H9 (cell line): ENCODE measurements around the gene RALGAPA1. TPM values are rescaled to one million over a fixed set of nuclear protein-coding genes. Genes with fewer than 3 reads are reported as not detected.
A peak's percentile ranks its signal among the peaks of the same experiment; 100 is the strongest.

Source experiments
- DNase-seq: peaks from one replicate; pipeline ENCODE4 v3.0.0-alpha.2; 2017
- H2AFZ ChIP-seq: one replicate; pipeline ENCODE4 v1.6.1; 2013; ENCODE audit warnings: mild to moderate bottlenecking, low read length, control low read depth, moderate library complexity
- H2AK5ac ChIP-seq: 2 replicates; pipeline ENCODE4 v1.6.1; 2013; ENCODE audit warnings: low read length, control low read depth, mixed read lengths; ENCODE audit not compliant: insufficient read length
- H2BK120ac ChIP-seq: one replicate; pipeline ENCODE4 v1.6.1; 2013; ENCODE audit warnings: low read depth, mild to moderate bottlenecking, low read length, control low read depth, inconsistent platforms; ENCODE audit not compliant: poor library complexity, severe bottlenecking
- H2BK12ac ChIP-seq: 2 replicates; pipeline ENCODE4 v1.6.1; 2013; ENCODE audit warnings: low read length, control low read depth, mixed read lengths, low read depth; ENCODE audit not compliant: insufficient read length
- H2BK15ac ChIP-seq: 2 replicates; pipeline ENCODE4 v1.6.1; 2013; ENCODE audit warnings: low read depth, low read length, control low read depth
- H2BK20ac ChIP-seq: one replicate; pipeline ENCODE4 v1.6.1; 2013; ENCODE audit warnings: low read depth, mild to moderate bottlenecking, low read length, control low read depth, inconsistent platforms; ENCODE audit not compliant: poor library complexity, severe bottlenecking
- H2BK5ac ChIP-seq: 2 replicates; pipeline ENCODE4 v1.6.1; 2013; ENCODE audit warnings: low read length, control low read depth, mixed read lengths; ENCODE audit not compliant: insufficient read length
- H3K14ac ChIP-seq: 2 replicates; pipeline ENCODE4 v1.6.1; 2013; ENCODE audit warnings: low read length, control low read depth; ENCODE audit not compliant: insufficient read depth
- H3K18ac ChIP-seq: 2 replicates; pipeline ENCODE4 v1.6.1; 2013; ENCODE audit warnings: low read depth, mild to moderate bottlenecking, mixed read lengths, low read length, control low read depth; ENCODE audit not compliant: insufficient read length
- H3K23ac ChIP-seq: 2 replicates; pipeline ENCODE4 v1.6.1; 2013; ENCODE audit warnings: low read length, control low read depth, mixed read lengths, low read depth; ENCODE audit not compliant: insufficient read length
- H3K23me2 ChIP-seq: 2 replicates; pipeline ENCODE4 v1.6.1; 2013; ENCODE audit warnings: low read depth, mild to moderate bottlenecking, mixed read lengths, low read length, control low read depth; ENCODE audit not compliant: insufficient read length, poor library complexity, severe bottlenecking
- H3K27ac ChIP-seq: 2 replicates; pipeline ENCODE4 v1.5.1; 2013; ENCODE audit warnings: low read length, control low read depth, mixed read lengths, low read depth; ENCODE audit not compliant: insufficient read length
- H3K27me3 ChIP-seq: 2 replicates; pipeline ENCODE4 v1.6.1; 2013; ENCODE audit warnings: low read length, control low read depth, inconsistent platforms; ENCODE audit not compliant: insufficient read depth
- H3K4ac ChIP-seq: 2 replicates; pipeline ENCODE4 v1.6.1; 2013; ENCODE audit warnings: low read depth, mild to moderate bottlenecking, control low read depth, inconsistent platforms, low read length, moderate library complexity
- H3K4me1 ChIP-seq: 2 replicates; pipeline ENCODE4 v1.6.1; 2013; ENCODE audit warnings: low read length, control low read depth, inconsistent platforms; ENCODE audit not compliant: insufficient read depth
- H3K4me2 ChIP-seq: 2 replicates; pipeline ENCODE4 v1.6.1; 2013; ENCODE audit warnings: low read length, control low read depth, mixed read lengths; ENCODE audit not compliant: insufficient read length, insufficient read depth
- H3K56ac ChIP-seq: 2 replicates; pipeline ENCODE4 v1.6.1; 2013; ENCODE audit warnings: low read depth, mild to moderate bottlenecking, mixed read lengths, low read length, control low read depth; ENCODE audit not compliant: insufficient read length
- H3K79me1 ChIP-seq: 2 replicates; pipeline ENCODE4 v1.6.1; 2013; ENCODE audit warnings: low read depth, mild to moderate bottlenecking, moderate library complexity, low read length, control low read depth, inconsistent platforms; ENCODE audit not compliant: insufficient read depth, poor library complexity, severe bottlenecking
- H3K79me2 ChIP-seq: 2 replicates; pipeline ENCODE4 v1.6.1; 2013; ENCODE audit warnings: low read length, control low read depth, inconsistent platforms; ENCODE audit not compliant: insufficient read depth
- H3K9ac ChIP-seq: 2 replicates; pipeline ENCODE4 v1.6.1; 2013; ENCODE audit warnings: low read length, control low read depth, mixed read lengths; ENCODE audit not compliant: insufficient read length; ENCODE audit errors: extremely low read depth
- H3K9me3 ChIP-seq: one replicate; pipeline ENCODE4 v1.6.1; 2013; ENCODE audit warnings: low read depth, low read length, inconsistent platforms; ENCODE audit not compliant: control insufficient read depth
- H3T11ph ChIP-seq: one replicate; pipeline ENCODE4 v1.6.1; 2013; ENCODE audit warnings: mild to moderate bottlenecking, low read length, control low read depth, inconsistent platforms
- H4K20me1 ChIP-seq: one replicate; pipeline ENCODE4 v1.6.1; 2013; ENCODE audit not compliant: control insufficient read depth, insufficient read length, insufficient read depth
- H4K5ac ChIP-seq: 2 replicates; pipeline ENCODE4 v1.6.1; 2013; ENCODE audit warnings: low read depth, mild to moderate bottlenecking, mixed read lengths, low read length, control low read depth; ENCODE audit not compliant: insufficient read length
- H4K8ac ChIP-seq: replicated peaks from 2 replicates; pipeline ENCODE4 v1.6.1; 2013; ENCODE audit warnings: low read length, control low read depth, mixed read lengths, low read depth; ENCODE audit not compliant: insufficient read length
- H4K91ac ChIP-seq: 2 replicates; pipeline ENCODE4 v1.6.1; 2013; ENCODE audit warnings: low read depth, mild to moderate bottlenecking, moderate library complexity, mixed read lengths, low read length, control low read depth; ENCODE audit not compliant: insufficient read length
- H3K27ac Mint-ChIP-seq, 3 experiments: 2 replicates in 2 of 3; 3 replicates in 1 of 3; pipeline ENCODE4 v1.8.0; 2020 to 2021; ENCODE audit warnings: mixed read lengths in 3 of 3, mild to moderate bottlenecking in 1 of 3, moderate library complexity in 1 of 3
- H3K27me3 Mint-ChIP-seq: 2 replicates; pipeline ENCODE4 v1.8.0; 2021; ENCODE audit warnings: low read depth, mild to moderate bottlenecking, moderate library complexity, mixed read lengths
- H3K36me3 Mint-ChIP-seq, 3 experiments: 2 replicates in 2 of 3; 3 replicates in 1 of 3; pipeline ENCODE4 v1.8.0; 2020 to 2021; ENCODE audit warnings: low read depth in 3 of 3, mixed read lengths in 3 of 3; ENCODE audit not compliant: insufficient read depth in 1 of 3
- H3K4me1 Mint-ChIP-seq, 2 experiments: 2 replicates each; pipeline ENCODE4 v1.8.0; 2020; ENCODE audit warnings: mixed read lengths in 2 of 2
- H3K4me3 Mint-ChIP-seq, 2 experiments: 2 replicates in 1 of 2; 3 replicates in 1 of 2; pipeline ENCODE4 v1.8.0; 2020 to 2021; ENCODE audit warnings: mild to moderate bottlenecking in 2 of 2, mixed read lengths in 2 of 2, moderate library complexity in 1 of 2
- H3K9me3 Mint-ChIP-seq, 2 experiments: 2 replicates in 1 of 2; 3 replicates in 1 of 2; pipeline ENCODE4 v1.8.0; 2020; ENCODE audit warnings: mild to moderate bottlenecking in 2 of 2, mixed read lengths in 2 of 2, moderate library complexity in 1 of 2
- CTCF ChIP-seq: fragments of 200-600 bp; sonication (generic); conservative IDR thresholded peaks from 3 replicates; pipeline ENCODE4 v1.8.0; 2021; ENCODE audit warnings: antibody characterized with exemption, mild to moderate bottlenecking
- WGBS: extraction: QIAGEN DNeasy Blood & Tissue Kit; methylation state at CpG from one replicate; pipeline ENCODE4 v1.1.7; 2013; ENCODE audit warnings: missing lambda C conversion rate, low lambda C conversion rate, mixed read lengths; ENCODE audit not compliant: insufficient read length; ENCODE audit errors: extremely low coverage; 5-methylcytosine and 5-hydroxymethylcytosine counted together
- total RNA-seq: library from RNA; stranded (reverse); gene quantifications from 2 replicates; pipeline ENCODE4 v1.2.1, GENCODE V29; 2021

Gene RALGAPA1
- total RNA-seq, 1 experiment from 2014 or later, result 29.8 TPM

GRCh38 chr14:35826952-35827416 is 17.9 kb upstream of the RALGAPA1 start:
- TF ChIP-seq CTCF, result no peak
- Histone ChIP-seq H3K56ac (no peak overlapping the region), H3K14ac (no peak overlapping the region), H3K79me2 (no peaks in the 10 kb centered on the region; the same call in 1 of the 2 replicates), H2AK5ac (no peak overlapping the region), H3T11ph (no peak overlapping the region), H3K27ac (no peak overlapping the region), H3K4me1 (no peaks in the 10 kb centered on the region), H4K91ac (no peak overlapping the region), H2BK20ac (no peak overlapping the region), H2AFZ (no peak overlapping the region), H3K23me2 (peaks cover 5% of the 10 kb centered on the region), H3K4ac (no peak overlapping the region), H2BK12ac (no peak overlapping the region), H3K18ac (no peak overlapping the region), H3K4me2 (peak overlapping the region; percentile 78), H4K8ac (no peak overlapping the region), H3K9me3 (no peaks in the 10 kb centered on the region), H3K9ac (peak overlapping the region; percentile 50), H4K20me1 (no peaks in the 10 kb centered on the region), H3K27me3 (no peaks in the 10 kb centered on the region), H2BK120ac (no peak overlapping the region), H2BK5ac (no peak overlapping the region), H2BK15ac (no peak overlapping the region), H3K79me1 (no peaks in the 10 kb centered on the region), H3K23ac (no peak overlapping the region), H4K5ac (no peak overlapping the region)
- peak overlapping the region; percentile 91 to 95 for H3K4me3 Mint-ChIP-seq
- WGBS, result no CpG with 5 or more reads among the region's 11 CpGs
- no peaks in the 10 kb centered on the region for H3K27me3 Mint-ChIP-seq
- H3K27ac Mint-ChIP-seq, result peak overlapping the region; percentile 90 to 94 (median 92); a peak in 6 of 7 replicates
- H3K9me3 Mint-ChIP-seq, result no peaks in the 10 kb centered on the region
- peaks cover 12% of the 10 kb centered on the region in 2 experiments for H3K4me1 Mint-ChIP-seq
- peaks cover 0 to 11% (median 10%) of the 10 kb centered on the region in 3 experiments; a peak in 4 of 7 replicates for H3K36me3 Mint-ChIP-seq
- no peak for DNase-seq
